RWPE2 (cell line): ENCODE results near the gene SLC12A4.

Source experiments
- ATAC-seq: fragments of 200-7000 bp; cut with Tn5 transposase; 3 replicates; pipeline ENCODE4 v1.9.1; 2021; ENCODE audit warnings: low read depth
- DNase-seq: peaks from one replicate; pipeline ENCODE4 v3.0.0-alpha.2; 2020; ENCODE audit warnings: low spot score
- H3K27ac ChIP-seq: fragments of 450-650 bp; 2 replicates; pipeline ENCODE4 v1.5.1; 2017; ENCODE audit warnings: mild to moderate bottlenecking; ENCODE audit not compliant: poor library complexity, severe bottlenecking
- H3K27me3 ChIP-seq: fragments of 250-450 bp; sonication (Bioruptor Pico); 2 replicates; pipeline ENCODE4 v1.5.1; 2021; ENCODE audit warnings: mild to moderate bottlenecking, moderate library complexity; ENCODE audit not compliant: insufficient read depth, poor library complexity, severe bottlenecking
- H3K36me3 ChIP-seq: fragments of 250-450 bp; sonication (Bioruptor Pico); 2 replicates; pipeline ENCODE4 v1.5.1; 2020; ENCODE audit warnings: low read depth, mild to moderate bottlenecking, moderate library complexity
- H3K4me1 ChIP-seq: fragments of 250-450 bp; sonication (Bioruptor Pico); 2 replicates; pipeline ENCODE4 v1.5.1; 2021; ENCODE audit warnings: mild to moderate bottlenecking, moderate library complexity; ENCODE audit not compliant: insufficient read depth, poor library complexity, severe bottlenecking
- H3K4me3 ChIP-seq: fragments of 250-450 bp; sonication (Bioruptor Pico); 2 replicates; pipeline ENCODE4 v1.5.1; 2021; ENCODE audit warnings: mild to moderate bottlenecking, moderate library complexity; ENCODE audit not compliant: severe bottlenecking
- H3K9me3 ChIP-seq: fragments of 250-450 bp; sonication (Bioruptor Pico); 2 replicates; pipeline ENCODE4 v1.5.1; 2021; ENCODE audit warnings: mild to moderate bottlenecking, moderate library complexity; ENCODE audit not compliant: severe bottlenecking
- CTCF ChIP-seq: fragments of 450-650 bp; IDR thresholded peaks from one replicate; pipeline ENCODE4 v1.5.1; 2017; ENCODE audit warnings: mild to moderate bottlenecking, moderate library complexity; ENCODE audit not compliant: poor library complexity, severe bottlenecking

Gene SLC12A4

GRCh38 chr16:67943256-67943618 lies 25.2 kb downstream of the SLC12A4 start:
- Histone ChIP-seq H3K36me3 (peaks cover 68% of the 10 kb centered on the region), H3K4me3 (no peak overlapping the region), H3K27ac (no peak overlapping the region), H3K9me3 (no peaks in the 10 kb centered on the region), H3K4me1 (no peaks in the 10 kb centered on the region), H3K27me3 (no peaks in the 10 kb centered on the region)
- no peak for TF ChIP-seq CTCF
- ATAC-seq: no peak
- DNase-seq: no peak

GRCh38 chr16:67942510-67943255 lies 25.8 kb downstream of the SLC12A4 start:
- no peak for TF ChIP-seq CTCF
- H3K27me3 ChIP-seq: no peaks in the 10 kb centered on the region
- no peaks in the 10 kb centered on the region for H3K9me3 ChIP-seq
- ATAC-seq: peak; percentile 1; the same call in 2 of the 3 replicates
- no peaks in the 10 kb centered on the region for H3K4me1 ChIP-seq
- H3K27ac ChIP-seq: no peak overlapping the region
- H3K36me3 ChIP-seq: peaks cover 63% of the 10 kb centered on the region
- no peak overlapping the region for H3K4me3 ChIP-seq
- no peak for DNase-seq

GRCh38 chr16:67942200-67942509 lies 26.3 kb downstream of the SLC12A4 start:
- Histone ChIP-seq H3K4me1 (no peaks in the 10 kb centered on the region), H3K27ac (no peak overlapping the region), H3K9me3 (no peaks in the 10 kb centered on the region), H3K4me3 (no peak overlapping the region), H3K27me3 (no peaks in the 10 kb centered on the region), H3K36me3 (peaks cover 57% of the 10 kb centered on the region)
- DNase-seq (no peak), ATAC-seq (peak; percentile 58)
- TF ChIP-seq CTCF: peak; percentile 67

GRCh38 chr16:67941469-67942199 lies 26.8 kb downstream of the SLC12A4 start:
- no peak overlapping the region for H3K4me3 ChIP-seq
- H3K4me1 ChIP-seq: no peaks in the 10 kb centered on the region
- ATAC-seq (no peak), DNase-seq (no peak)
- H3K27ac ChIP-seq: no peak overlapping the region
- H3K27me3 ChIP-seq: no peaks in the 10 kb centered on the region
- H3K36me3 ChIP-seq: peaks cover 52% of the 10 kb centered on the region
- no peaks in the 10 kb centered on the region for H3K9me3 ChIP-seq
- TF ChIP-seq CTCF: no peak
